K562 treated with DMSO at 1 percent for 24 hours (cell line): ENCODE results near the gene ANKS1B. TPM values are rescaled to one million over a fixed set of nuclear protein-coding genes. Genes with fewer than 3 reads are reported as not detected.

Source experiments
- total RNA-seq: library from RNA; unstranded; fragments of 300-600 nt; gene quantifications from 2 replicates; pipeline ENCODE4 v1.2.3, GENCODE V29; 2022; ENCODE audit warnings: low read depth; ENCODE audit not compliant: insufficient read depth

The ANKS1B gene
- not detected in 2 replicates for total RNA-seq

GRCh38 chr12:99984271-99985128 is at the start of gene ANKS1B:
TSS of gene ANKS1B (minus strand) at chr12:99984936. CDS start at chr12:99984237, 699 bp downstream.

DNA sequence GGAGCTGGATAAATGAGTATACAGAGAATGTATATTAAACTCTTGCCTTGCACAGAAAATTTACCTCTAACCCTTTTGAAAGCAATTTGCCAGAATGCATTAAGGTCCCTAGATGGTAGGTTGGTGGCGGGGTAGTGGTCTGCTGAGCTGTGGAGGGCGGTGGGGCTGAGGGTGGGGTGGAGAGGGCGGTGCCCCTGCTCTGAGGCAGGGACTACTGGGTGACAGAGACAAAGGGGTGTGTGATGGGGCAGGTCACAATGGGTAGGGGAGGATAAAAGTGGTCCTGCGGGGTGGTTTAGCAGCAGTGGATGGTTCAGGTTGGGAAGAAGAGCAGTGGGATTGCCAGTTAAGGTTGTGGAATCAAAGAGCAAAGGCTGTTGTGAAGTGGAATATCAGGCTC is 337.3 kb downstream of the ANKS1B start, which contains the start of gene GARIN6:
Gene GARIN6, plus strand, starts transcription at position 301 of the 400 bp plus-strand sequence. CDS start 422 bp downstream, outside the sequence.

Other genes with a start within 250 kb of the ANKS1B start
- gene BLTP3B, start 157.9 kb upstream of the ANKS1B start, total RNA-seq, result 6.7 and 8.4 TPM in 2 replicates
- 17.2 and 24.6 TPM in 2 replicates for gene ACTR6, start 215.9 kb upstream of the ANKS1B start, total RNA-seq